HCT116 (cell line): ENCODE results near the gene ADGRL3. TPM values are rescaled to one million over a fixed set of nuclear protein-coding genes. Genes with fewer than 3 reads are reported as not detected.

ENCODE experiments used
- ATAC-seq: fragments of 200-7000 bp; cut with Tn5 transposase; 2 replicates; pipeline ENCODE4 v1.9.1; 2020; ENCODE audit warnings: mild to moderate bottlenecking, moderate library complexity
- BruUV-seq: library from RNA; stranded (reverse); fragments of 400-500 nt; replicated peaks from 2 replicates; lab custom pipeline; 2021; lab: Mats Ljungman, UMichigan
- CTCF ChIA-PET: fragments of 300-600 bp; sonication (Branson Sonifier 250); formaldehyde crosslinking; loops from one replicate; lab custom pipeline; 2021; ENCODE audit warnings: antibody characterized with exemption; lab: Charles Lee
- POLR2A ChIA-PET: fragments of 300-600, 350-600 bp; sonication (Branson Sonifier 250); formaldehyde crosslinking; loops from one replicate; lab custom pipeline; 2021; ENCODE audit warnings: antibody characterized with exemption; lab: Charles Lee
- RAD21 ChIA-PET, 2 experiments: fragments of 300-600 bp; sonication (Branson Sonifier 250); formaldehyde crosslinking; loops; one replicate each; lab custom pipeline; 2023; ENCODE audit warnings: low total read pairs in 2 of 2; ENCODE audit not compliant: uncharacterized antibody in 2 of 2, unreplicated experiment in 2 of 2, low non-redundant PET in 1 of 2; lab: Charles Lee
- DNase-seq: peaks from one replicate; pipeline ENCODE4 v3.0.0-alpha.2; 2010; ENCODE audit warnings: low read depth, low spot score
- H2AFZ ChIP-seq: fragments of 200-600 bp; shearing (Covaris generic), sonication (generic); 2 replicates; pipeline ENCODE4 v1.6.1; 2017; ENCODE audit warnings: low read depth, mixed run types, mixed read lengths, antibody characterized with exemption, low read length; ENCODE audit not compliant: poor library complexity, severe bottlenecking
- H3K27ac ChIP-seq: 2 replicates; pipeline ENCODE4 v1.5.1; 2012; ENCODE audit warnings: low read depth, low read length
- H3K27me3 ChIP-seq: fragments of 200-600 bp; sonication (generic); 2 replicates; pipeline ENCODE4 v1.6.1; 2016; ENCODE audit warnings: mixed run types, low read length, mixed read lengths; ENCODE audit not compliant: insufficient read depth
- H3K36me3 ChIP-seq, 2 experiments: fragments of 200-500 bp in 1 of 2; fragments of 200-600 bp in 1 of 2; sonication (Bioruptor generic) in 1 of 2; sonication (generic) in 1 of 2; 2 replicates each; pipeline versions ENCODE4 v1.5.1 to v1.6.1; 2014 to 2016; ENCODE audit warnings: low read length in 2 of 2, inconsistent platforms in 1 of 2, mixed read lengths in 1 of 2, mixed run types in 1 of 2; ENCODE audit not compliant: insufficient read depth in 2 of 2, control insufficient read depth in 1 of 2
- H3K4me1 ChIP-seq, 2 experiments: fragments of 200-600 bp in 1 of 2; sonication (generic) in 1 of 2; 2 replicates each; pipeline versions ENCODE4 v1.5.1 to v1.6.1; 2012 to 2017; ENCODE audit warnings: low read length in 2 of 2, inconsistent platforms in 1 of 2, mild to moderate bottlenecking in 1 of 2, mixed read lengths in 1 of 2, mixed run types in 1 of 2, moderate library complexity in 1 of 2; ENCODE audit not compliant: insufficient read depth in 2 of 2, control insufficient read depth in 1 of 2
- H3K4me2 ChIP-seq: fragments of 200-600 bp; sonication (generic); 2 replicates; pipeline ENCODE4 v1.6.1; 2017; ENCODE audit warnings: mixed run types, low read length, mixed read lengths
- H3K4me3 ChIP-seq, 2 experiments: fragments of 200-600 bp in 1 of 2; sonication (generic) in 1 of 2; replicated peaks in 1 of 2; 2 replicates each; pipeline ENCODE4 v1.5.1; 2011 to 2016; ENCODE audit warnings: low read length in 2 of 2, control low read depth in 1 of 2, low read depth in 1 of 2, mild to moderate bottlenecking in 1 of 2, mixed read lengths in 1 of 2, mixed run types in 1 of 2
- H3K79me2 ChIP-seq: fragments of 200-600 bp; sonication (generic); 2 replicates; pipeline ENCODE4 v1.6.1; 2017; ENCODE audit warnings: mild to moderate bottlenecking, mixed run types, low read length, moderate library complexity, mixed read lengths; ENCODE audit not compliant: insufficient read depth
- H3K9ac ChIP-seq: fragments of 200-600 bp; sonication (generic); 2 replicates; pipeline ENCODE4 v1.6.1; 2016; ENCODE audit warnings: low read length, mixed read lengths
- H3K9me2 ChIP-seq: fragments of 200-600 bp; sonication (generic), shearing (Covaris generic); 2 replicates; pipeline ENCODE4 v1.6.1; 2017; ENCODE audit warnings: mixed run types, mild to moderate bottlenecking, moderate library complexity; ENCODE audit not compliant: insufficient read depth
- H3K9me3 ChIP-seq, 2 experiments: fragments of 200-500 bp in 1 of 2; fragments of 200-600 bp in 1 of 2; sonication (Bioruptor generic) in 1 of 2; sonication (generic) in 1 of 2; 2 replicates each; pipeline ENCODE4 v1.6.1; 2014 to 2017; ENCODE audit warnings: low read length in 2 of 2, mixed read lengths in 2 of 2, inconsistent platforms in 1 of 2, low read depth in 1 of 2, mild to moderate bottlenecking in 1 of 2, mixed run types in 1 of 2, moderate library complexity in 1 of 2; ENCODE audit not compliant: control insufficient read depth in 1 of 2, insufficient read depth in 1 of 2
- H4K20me1 ChIP-seq: fragments of 200-600 bp; sonication (generic), shearing (Covaris generic); 2 replicates; pipeline ENCODE4 v1.6.1; 2017; ENCODE audit warnings: mixed run types, mild to moderate bottlenecking, moderate library complexity; ENCODE audit not compliant: insufficient read depth
- CBX3 ChIP-seq: IDR thresholded peaks from 2 replicates; pipeline ENCODE4 v1.6.1; 2012; ENCODE audit warnings: low read depth
- CEBPB ChIP-seq: IDR thresholded peaks from 2 replicates; pipeline ENCODE4 v1.6.1; 2012; ENCODE audit warnings: low read depth
- EGR1 ChIP-seq: IDR thresholded peaks from 2 replicates; pipeline ENCODE4 v1.6.1; 2012; ENCODE audit warnings: low read depth
- ELF1 ChIP-seq: IDR thresholded peaks from 2 replicates; pipeline ENCODE4 v1.6.1; 2012; ENCODE audit warnings: low read depth, borderline replicate concordance
- EZH2phosphoT487 ChIP-seq: fragments of 200-600 bp; IDR thresholded peaks from 2 replicates; pipeline ENCODE4 v1.6.1; 2018; ENCODE audit warnings: antibody characterized with exemption, borderline replicate concordance
- FOSL1 ChIP-seq: IDR thresholded peaks from 2 replicates; pipeline ENCODE4 v1.6.1; 2012; ENCODE audit warnings: low read depth
- JUND ChIP-seq: IDR thresholded peaks from 2 replicates; pipeline ENCODE4 v1.6.1; 2012
- POLR2A ChIP-seq: IDR thresholded peaks from 2 replicates; pipeline ENCODE4 v1.7.0; 2011; ENCODE audit warnings: borderline replicate concordance; ENCODE audit not compliant: insufficient read depth, insufficient read length; ENCODE audit errors: extremely low read depth
- POLR2AphosphoS5 ChIP-seq: IDR thresholded peaks from 2 replicates; pipeline ENCODE4 v1.6.1; 2011; ENCODE audit warnings: mild to moderate bottlenecking, low read depth, low read length, moderate library complexity
- RAD21 ChIP-seq: IDR thresholded peaks from 2 replicates; pipeline ENCODE4 v1.6.1; 2012; ENCODE audit warnings: low read depth, mild to moderate bottlenecking
- SRF ChIP-seq: IDR thresholded peaks from 2 replicates; pipeline ENCODE4 v1.6.1; 2012; ENCODE audit warnings: low read depth
- TCF7L2 ChIP-seq: IDR thresholded peaks from 2 replicates; pipeline ENCODE4 v1.7.0; 2011; ENCODE audit warnings: borderline replicate concordance, inconsistent platforms; ENCODE audit not compliant: insufficient read depth, insufficient read length; ENCODE audit errors: extremely low read depth
- ZNF274 ChIP-seq: fragments of 200-500 bp; sonication (Bioruptor generic); IDR thresholded peaks from 2 replicates; pipeline ENCODE4 v1.6.1; 2014; ENCODE audit warnings: mild to moderate bottlenecking, low read depth, low read length, inconsistent platforms
- intact Hi-C: fragments of 100-400 bp; cut with micrococcal nuclease; formaldehyde crosslinking; loops from 2 replicates; pipeline ENCODE4 v1.10.0; 2022
- total RNA-seq: library from RNA; stranded (reverse); gene quantifications from one replicate; pipeline ENCODE4 v1.2.1, GENCODE V29; 2021; ENCODE audit not compliant: unreplicated experiment
- TF ChIP-seq, protein P1 (sequence below): IDR thresholded peaks from 2 replicates; pipeline ENCODE4 v1.6.1; 2012
- TF ChIP-seq, protein P2 (sequence below): IDR thresholded peaks from 2 replicates; pipeline ENCODE4 v1.6.1; 2012

Gene ADGRL3
- total RNA-seq, 1 experiment from 2014 or later: not detected

DNA sequence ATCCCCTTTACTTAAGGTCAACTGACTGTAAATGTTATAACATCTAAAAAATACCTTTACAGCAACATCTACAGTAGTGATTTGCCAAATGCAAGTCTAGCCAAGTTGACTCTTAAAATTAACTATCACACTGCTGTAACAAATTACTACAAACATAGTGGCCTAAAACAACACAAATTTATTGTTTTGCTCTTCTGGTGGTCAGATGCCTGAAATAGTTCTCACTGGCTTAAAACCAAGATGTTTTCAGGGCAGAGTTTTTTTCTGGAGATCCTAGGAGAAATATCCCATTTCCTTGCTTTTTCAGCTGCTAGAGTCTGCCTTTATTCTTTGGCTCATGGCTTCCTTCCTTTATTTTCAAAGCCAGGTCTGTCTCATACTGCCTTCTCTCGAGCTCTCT lies 120.5 kb downstream of the ADGRL3 start:
- Histone ChIP-seq H3K79me2 (no peaks in the 10 kb centered on the region), H3K36me3 (no peaks in the 10 kb centered on the region), H3K27me3 (no peaks in the 10 kb centered on the region), H3K4me2 (no peak overlapping the region), H3K4me1 (no peaks in the 10 kb centered on the region), H3K9ac (no peak overlapping the region), H3K27ac (no peak overlapping the region), H3K9me2 (no peaks in the 10 kb centered on the region), H3K4me3 (no peak overlapping the region), H3K9me3 (peaks cover 12 to 15% of the 10 kb centered on the region in 2 experiments; a peak in 2 of 4 replicates), H2AFZ (no peak overlapping the region), H4K20me1 (no peaks in the 10 kb centered on the region)
- POLR2A ChIA-PET: no interaction called here
- no peak for ATAC-seq
- no peak for TF ChIP-seq JUND
- no peak for TF ChIP-seq ZNF274
- TF ChIP-seq, protein P1, sequence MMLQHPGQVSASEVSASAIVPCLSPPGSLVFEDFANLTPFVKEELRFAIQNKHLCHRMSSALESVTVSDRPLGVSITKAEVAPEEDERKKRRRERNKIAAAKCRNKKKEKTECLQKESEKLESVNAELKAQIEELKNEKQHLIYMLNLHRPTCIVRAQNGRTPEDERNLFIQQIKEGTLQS: no peak
- TF ChIP-seq RAD21: no peak
- no peak for TF ChIP-seq EGR1
- no peak for TF ChIP-seq EZH2phosphoT487
- no peak for TF ChIP-seq CEBPB
- TF ChIP-seq, protein P2, sequence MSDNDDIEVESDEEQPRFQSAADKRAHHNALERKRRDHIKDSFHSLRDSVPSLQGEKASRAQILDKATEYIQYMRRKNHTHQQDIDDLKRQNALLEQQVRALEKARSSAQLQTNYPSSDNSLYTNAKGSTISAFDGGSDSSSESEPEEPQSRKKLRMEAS: no peak
- no peak for TF ChIP-seq ELF1
- TF ChIP-seq TCF7L2: no peak
- DNase-seq: no peak
- CTCF ChIA-PET: no interaction called here
- BruUV-seq: no TSS peak
- intact Hi-C loops: no loop called here
- RAD21 ChIA-PET: no interaction called here

DNA sequence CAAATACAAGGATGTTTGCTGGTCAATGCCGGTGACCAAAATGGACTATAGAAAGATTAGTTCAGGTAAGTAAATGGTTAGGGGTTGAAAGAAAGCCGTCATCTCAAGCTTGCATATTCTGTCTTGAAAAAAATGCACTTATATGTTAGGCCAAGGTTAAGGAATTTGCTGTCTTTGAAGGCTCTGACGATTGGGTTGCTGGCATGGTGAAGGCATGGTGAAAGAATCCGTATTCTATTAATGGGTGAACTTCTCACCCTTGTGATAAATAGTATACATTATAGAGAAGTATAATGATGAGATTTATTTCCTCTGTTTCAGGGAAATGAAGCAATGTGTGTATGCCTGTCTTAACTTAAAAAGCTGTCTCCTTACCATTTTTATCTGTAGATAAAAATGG lies 132.6 kb downstream of the ADGRL3 start:
- BruUV-seq: no TSS peak
- ChIA-PET POLR2A (no interaction called here), RAD21 (no interaction called here)
- Histone ChIP-seq H3K4me1 (no peaks in the 10 kb centered on the region), H3K9me2 (no peaks in the 10 kb centered on the region), H4K20me1 (no peaks in the 10 kb centered on the region), H3K27ac (no peak overlapping the region), H3K4me3 (no peak overlapping the region)
- ATAC-seq: no peak
- no peak for DNase-seq
- TF ChIP-seq FOSL1 (no peak), RAD21 (no peak), POLR2A (no peak), SRF (no peak), POLR2AphosphoS5 (no peak), CBX3 (no peak)
- TF ChIP-seq, all 23 proteins: peak for 0
- CTCF ChIA-PET: no interaction called here
- intact Hi-C loops: no loop called here
- Histone ChIP-seq H2AFZ (no peak overlapping the region), H3K79me2 (no peaks in the 10 kb centered on the region), H3K9me3 (peaks cover 15 to 29% of the 10 kb centered on the region in 2 experiments; a peak in 3 of 4 replicates), H3K36me3 (no peaks in the 10 kb centered on the region), H3K9ac (no peak overlapping the region), H3K4me2 (no peak overlapping the region), H3K27me3 (no peaks in the 10 kb centered on the region)
